HepG2 (cell line): Measurements from ENCODE around the gene PRMT5. TPM values are rescaled to one million over a fixed set of nuclear protein-coding genes. Genes with fewer than 3 reads are reported as not detected.

Source experiments
- ARHGAP35 ChIP-seq: sonication (generic); formaldehyde crosslinking; IDR thresholded peaks from 2 replicates; pipeline ENCODE4 v1.9.0; 2022; ENCODE audit warnings: mild to moderate bottlenecking, inconsistent platforms, moderate library complexity, missing genetic modification reagents, borderline replicate concordance
- ATF7 ChIP-seq, 2 experiments: fragments of 450-650 bp in 1 of 2; sonication (generic) in 1 of 2; formaldehyde crosslinking in 1 of 2; IDR thresholded peaks; 2 replicates each; pipeline versions ENCODE4 v1.4.0 to v1.6.1; 2016 to 2020; ENCODE audit warnings: antibody characterized with exemption in 1 of 2, mild to moderate bottlenecking in 1 of 2, missing genetic modification reagents in 1 of 2
- DDIT3 ChIP-seq: sonication (generic); formaldehyde crosslinking; IDR thresholded peaks from 2 replicates; pipeline ENCODE4 v1.4.0; 2020; ENCODE audit warnings: mild to moderate bottlenecking, missing genetic modification reagents
- ETV5 ChIP-seq: IDR thresholded peaks from 2 replicates; pipeline ENCODE4 v1.6.1; 2018; ENCODE audit warnings: missing biosample characterization, missing genetic modification reagents, inconsistent platforms, borderline replicate concordance
- FOXO4 ChIP-seq: sonication (generic); formaldehyde crosslinking; conservative IDR thresholded peaks from 2 replicates; pipeline ENCODE4 v1.8.1; 2023; ENCODE audit warnings: missing genetic modification reagents
- SMAD1 ChIP-seq: sonication (generic); formaldehyde crosslinking; IDR thresholded peaks from 2 replicates; pipeline ENCODE4 v1.4.0; 2020; ENCODE audit warnings: missing genetic modification reagents, low read depth, mild to moderate bottlenecking, borderline replicate concordance
- SMYD3 ChIP-seq: sonication (generic); formaldehyde crosslinking; IDR thresholded peaks from 2 replicates; pipeline ENCODE4 v1.8.1; 2023; ENCODE audit warnings: mild to moderate bottlenecking, missing genetic modification reagents
- TOE1 ChIP-seq: sonication (generic); formaldehyde crosslinking; IDR thresholded peaks from 2 replicates; pipeline ENCODE4 v1.4.0; 2020; ENCODE audit warnings: mild to moderate bottlenecking, missing genetic modification reagents
- ZEB1 ChIP-seq: IDR thresholded peaks from 2 replicates; pipeline ENCODE4 v1.6.1; 2012; ENCODE audit warnings: mild to moderate bottlenecking, low read depth, inconsistent platforms; ENCODE audit not compliant: insufficient replicate concordance
- ZFP1 ChIP-seq: IDR thresholded peaks from 2 replicates; pipeline ENCODE4 v1.6.1; 2016
- ZFP36L1 ChIP-seq: sonication (generic); formaldehyde crosslinking; IDR thresholded peaks from 2 replicates; pipeline ENCODE4 v1.8.0; 2022; ENCODE audit warnings: mild to moderate bottlenecking, missing genetic modification reagents, moderate library complexity
- ZNF160 ChIP-seq: sonication (generic); formaldehyde crosslinking; IDR thresholded peaks from 2 replicates; pipeline ENCODE4 v1.8.0; 2022; ENCODE audit warnings: mild to moderate bottlenecking, inconsistent platforms, missing genetic modification reagents
- ZNF343 ChIP-seq: sonication (generic); formaldehyde crosslinking; IDR thresholded peaks from 2 replicates; pipeline ENCODE4 v1.4.0; 2020; ENCODE audit warnings: mild to moderate bottlenecking, missing genetic modification reagents
- ZNF350 ChIP-seq: sonication (generic); formaldehyde crosslinking; IDR thresholded peaks from 2 replicates; pipeline ENCODE4 v1.4.0; 2020; ENCODE audit warnings: mild to moderate bottlenecking, low read depth, missing genetic modification reagents, borderline replicate concordance
- ZNF468 ChIP-seq: sonication (generic); formaldehyde crosslinking; IDR thresholded peaks from 2 replicates; pipeline ENCODE4 v1.8.0; 2022; ENCODE audit warnings: mild to moderate bottlenecking, moderate library complexity, missing genetic modification reagents
- ZNF615 ChIP-seq: sonication (generic); formaldehyde crosslinking; IDR thresholded peaks from 2 replicates; pipeline ENCODE4 v1.5.0; 2020; ENCODE audit warnings: mild to moderate bottlenecking, missing genetic modification reagents, borderline replicate concordance
- ZNF704 ChIP-seq: sonication (generic); formaldehyde crosslinking; IDR thresholded peaks from 2 replicates; pipeline ENCODE4 v1.8.1; 2023; ENCODE audit warnings: mild to moderate bottlenecking, inconsistent platforms, moderate library complexity, missing genetic modification reagents, borderline replicate concordance
- polyA plus RNA-seq, 8 experiments: library from polyadenylated mRNA; depleted of rRNA in 3 of 8; stranded (reverse) in 7 of 8; unstranded in 1 of 8; fragments of >200 nt; fragmentation: Illumina TruSeq in 4 of 8; extraction: Trizol in 4 of 8; gene quantifications; 2 replicates each; pipeline versions ENCODE4 v1.2.1 to v1.2.3, GENCODE V29; 2011 to 2016; ENCODE audit warnings: low read depth in 4 of 8, missing spikeins in 1 of 8, mixed read lengths in 1 of 8; ENCODE audit not compliant: insufficient read depth in 1 of 8
- total RNA-seq, 5 experiments: library from RNA; depleted of rRNA; stranded (reverse); fragments of >200 nt; fragmentation: Illumina TruSeq; extraction: Trizol; gene quantifications; 2 replicates each; pipeline ENCODE4 v1.2.3, GENCODE V29; 2016; ENCODE audit warnings: low read depth in 1 of 5
- TF ChIP-seq, protein P1 (sequence below): sonication (generic); formaldehyde crosslinking; IDR thresholded peaks from 2 replicates; pipeline ENCODE4 v1.8.0; 2022; ENCODE audit warnings: low read depth, missing genetic modification reagents
- TF ChIP-seq, protein P2 (sequence below): sonication (generic); formaldehyde crosslinking; IDR thresholded peaks from 2 replicates; pipeline ENCODE4 v1.8.0; 2022; ENCODE audit warnings: missing genetic modification reagents, low read depth, mild to moderate bottlenecking, borderline replicate concordance

Gene PRMT5
- total and polyA plus RNA-seq, 2 of the 13 experiments (the other 11 are each of a cell fraction or from before 2014, with no cell fraction given), result 210 to 354 TPM

- 0 out of 2 replicates have a peak, but pooled peaks have one; percentile 6 for TF ChIP-seq SMAD1 (CRISPR knock-in tag)
- TF ChIP-seq TOE1, result no peak
- TF ChIP-seq ZEB1, result no peak
- no peak for TF ChIP-seq ZNF350
- TF ChIP-seq SMYD3 (CRISPR knock-in tag), result peak; percentile 78; the same call in 1 of the 2 replicates
- TF ChIP-seq ZFP1 (CRISPR knock-in tag), result no peak
- TF ChIP-seq ARHGAP35 (CRISPR knock-in tag), result no peak
- TF ChIP-seq, protein P1, sequence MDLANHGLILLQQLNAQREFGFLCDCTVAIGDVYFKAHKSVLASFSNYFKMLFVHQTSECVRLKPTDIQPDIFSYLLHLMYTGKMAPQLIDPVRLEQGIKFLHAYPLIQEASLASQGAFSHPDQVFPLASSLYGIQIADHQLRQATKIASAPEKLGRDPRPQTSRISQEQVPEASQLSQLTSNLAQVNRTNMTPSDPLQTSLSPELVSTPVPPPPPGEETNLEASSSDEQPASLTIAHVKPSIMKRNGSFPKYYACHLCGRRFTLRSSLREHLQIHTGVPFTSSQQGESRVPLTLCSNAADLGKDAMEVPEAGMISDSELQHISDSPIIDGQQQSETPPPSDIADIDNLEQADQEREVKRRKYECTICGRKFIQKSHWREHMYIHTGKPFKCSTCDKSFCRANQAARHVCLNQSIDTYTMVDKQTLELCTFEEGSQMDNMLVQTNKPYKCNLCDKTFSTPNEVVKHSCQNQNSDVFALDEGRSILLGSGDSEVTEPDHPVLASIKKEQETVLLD (CRISPR knock-in tag), result no peak
- no peak for TF ChIP-seq ZNF468
- TF ChIP-seq ETV5 (CRISPR knock-in tag), result no peak
- no peak; the same call in 1 of the 2 replicates for TF ChIP-seq ZNF704 (CRISPR knock-in tag)
- TF ChIP-seq, protein P2, sequence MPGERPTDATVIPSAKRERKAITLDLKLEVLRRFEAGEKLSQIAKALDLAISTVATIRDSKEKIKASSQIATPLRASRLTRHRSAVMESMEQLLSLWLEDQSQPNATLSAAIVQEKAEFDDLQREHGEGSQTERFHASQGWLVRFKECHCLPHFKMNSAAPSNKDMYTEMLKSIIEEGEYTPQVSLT, result no peak
- no peak for TF ChIP-seq DDIT3 (CRISPR knock-in tag)
- peak; percentile 9; the same call in 1 of the 2 replicates for TF ChIP-seq ZNF160 (CRISPR knock-in tag)
- no peak for TF ChIP-seq ATF7 (IDR thresholded peaks at IDR 0.05)
- 0 out of 2 replicates have a peak, but pooled peaks have one; percentile 16 for TF ChIP-seq ATF7 (CRISPR knock-in tag; IDR thresholded peaks at IDR 0.05)
- TF ChIP-seq ZFP36L1 (CRISPR knock-in tag), result peak; percentile 74; the same call in 1 of the 2 replicates
- 0 out of 2 replicates have a peak, but pooled peaks have one; percentile 60 for TF ChIP-seq FOXO4
- no peak for TF ChIP-seq ZNF615 (CRISPR knock-in tag)
- TF ChIP-seq ZNF343, result peak; percentile 23; the same call in 1 of the 2 replicates
Measured at GRCh38 chr14:22928237-22929103, 706 bp downstream of the PRMT5 start (continued).
